Measurements from ENCODE around the gene INSL4. TPM values are rescaled to one million over a fixed set of nuclear protein-coding genes. Genes with fewer than 3 reads are reported as not detected.

The INSL4 gene
- total RNA-seq (2014; rRNA removed; shearing (Covaris generic)) (not detected in 2 replicates), polyA plus RNA-seq (2016; fragmentation: Nextera tagmentation; extraction: Ambion mirVana) (not detected in 2 replicates)

- Histone ChIP-seq H3K4me3 (no peak within 1 kb of the TSS), H3K27ac (no peak within 1 kb of the TSS), H3K9ac (no peak within 1 kb of the TSS), H3K4me2 (ENCODE audit: unreplicated experiment) (no peak within 1 kb of the TSS), H3K4me1 (ENCODE audit: insufficient read depth) (no peaks in the 10 kb centered on the region), H3K9me2 (ENCODE audit: insufficient read depth) (no peaks in the 10 kb centered on the region), H3K36me3 (ENCODE audit: low read depth) (no peaks in the 10 kb centered on the region), H3K27me3 (replicated peaks; ENCODE audit: insufficient read depth) (peaks cover 18% of the 10 kb centered on the region), H3K79me2 (ENCODE audit: insufficient read depth) (no peaks in the 10 kb centered on the region), H2AFZ (no peak within 1 kb of the TSS), H3F3A (ENCODE audit: insufficient read depth) (no peaks in the 10 kb centered on the region), H3K9me3 (ENCODE audit: low read depth) (no peaks in the 10 kb centered on the region), H4K20me1 (ENCODE audit: insufficient read depth) (no peaks in the 10 kb centered on the region)
- TF ChIP-seq EZH2 (IDR thresholded peaks at IDR 0.05; ENCODE audit: insufficient read depth, poor library complexity, severe bottlenecking) (no peak), EZH2phosphoT487 (IDR thresholded peaks at IDR 0.05; ENCODE audit: insufficient read depth, low read depth) (no peak)
- DNase-seq, result peak; percentile 15
- WGBS, 2 experiments (ENCODE audit: low coverage in 1 of 2, low lambda C conversion rate in 2 of 2, missing lambda C conversion rate in 2 of 2), result 68 to 75% methylated on average over 2 of the region's 2 CpGs
- in situ Hi-C loops (cut with MboI), result no loop called here
Observed at GRCh38 chr9:5231212-5231611, at the start of gene INSL4. TSS of gene INSL4 (plus strand) at chr9:5231419. CDS start at chr9:5231524, 105 bp downstream.

DNA sequence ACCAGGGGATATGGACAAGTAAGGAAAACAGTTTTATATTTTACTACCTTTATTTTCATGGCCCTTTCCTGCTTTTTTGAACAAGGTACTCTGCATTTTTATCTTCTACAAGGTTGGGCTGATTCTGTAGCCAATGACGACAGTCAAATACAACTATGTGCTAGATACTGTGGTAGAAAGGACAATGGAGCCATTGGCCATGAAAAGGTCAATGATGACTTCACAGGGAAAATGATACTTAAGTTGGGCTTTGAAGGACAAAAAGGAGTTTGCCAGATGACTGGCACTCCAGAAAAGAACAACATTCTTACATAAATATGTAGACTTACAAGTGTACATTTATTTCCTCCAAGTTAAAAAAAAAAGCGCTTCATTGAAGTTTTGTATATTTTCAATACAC lies 46.4 kb upstream of the INSL4 start:
- Histone ChIP-seq H3K4me3 (no peak overlapping the region), H3F3A (ENCODE audit: insufficient read depth) (no peaks in the 10 kb centered on the region), H3K4me2 (ENCODE audit: unreplicated experiment) (no peak overlapping the region), H3K27me3 (replicated peaks; ENCODE audit: insufficient read depth) (no peaks in the 10 kb centered on the region; the same call in 1 of the 2 replicates), H3K4me1 (ENCODE audit: insufficient read depth) (no peaks in the 10 kb centered on the region), H3K9me2 (ENCODE audit: insufficient read depth) (no peaks in the 10 kb centered on the region), H3K9me3 (ENCODE audit: low read depth) (no peaks in the 10 kb centered on the region), H3K36me3 (ENCODE audit: low read depth) (no peaks in the 10 kb centered on the region), H3K79me2 (ENCODE audit: insufficient read depth) (no peaks in the 10 kb centered on the region), H3K27ac (no peak overlapping the region), H2AFZ (no peak overlapping the region), H4K20me1 (ENCODE audit: insufficient read depth) (no peaks in the 10 kb centered on the region), H3K9ac (no peak overlapping the region)
- no peak for DNase-seq
- TF ChIP-seq EZH2phosphoT487 (IDR thresholded peaks at IDR 0.05; ENCODE audit: insufficient read depth, low read depth) (no peak), EZH2 (IDR thresholded peaks at IDR 0.05; ENCODE audit: insufficient read depth, poor library complexity, severe bottlenecking) (no peak)
- 74 to 89% methylated on average over 2 of the region's 2 CpGs for WGBS, 2 experiments (ENCODE audit: low coverage in 1 of 2, low lambda C conversion rate in 2 of 2, missing lambda C conversion rate in 2 of 2)
- in situ Hi-C loops (cut with MboI), result loop anchor here (5.0 kb wide), 1 partner anchor 413 kb away; no protein-coding TSS in a partner anchor

DNA sequence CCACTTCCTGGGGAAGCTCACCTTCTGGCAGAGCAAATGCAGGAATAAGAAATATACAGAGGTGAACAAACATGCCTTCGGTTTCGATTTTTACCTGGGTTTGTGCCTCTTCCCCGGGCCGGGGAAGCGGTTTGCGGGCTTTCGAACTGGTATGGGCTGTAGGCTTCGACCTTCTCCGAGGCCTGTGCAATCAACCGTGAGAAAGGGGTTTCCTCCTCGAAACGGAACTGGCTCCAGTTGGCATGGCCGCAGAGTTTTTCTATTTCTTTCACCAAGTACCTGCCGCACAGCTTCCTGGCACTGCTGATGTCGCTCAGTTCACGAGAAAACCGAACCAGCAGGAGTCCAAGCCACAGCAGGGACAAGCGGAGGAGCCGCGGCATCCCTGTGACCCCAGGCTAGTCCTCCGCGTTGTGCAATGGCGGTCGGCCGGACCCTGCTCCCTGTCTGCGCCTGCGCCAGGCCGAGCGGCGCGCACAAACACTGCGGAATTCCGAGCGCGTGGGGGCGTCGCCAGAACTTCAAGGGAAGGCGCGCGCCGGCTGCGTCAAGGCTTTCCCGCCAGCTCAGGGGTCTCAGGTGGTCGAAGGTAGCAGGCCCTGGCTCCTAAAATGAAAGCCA lies 45.9 kb upstream of the INSL4 start, which contains the start of gene INSL6:
Gene INSL6, minus strand, starts transcription at position 420 of the 621 bp plus-strand sequence. Its CDS starts 37 bp downstream, at position 383.
- Histone ChIP-seq H2AFZ (no peak within 1 kb of the TSS), H3K9ac (no peak within 1 kb of the TSS), H3K4me1 (ENCODE audit: insufficient read depth) (no peaks in the 10 kb centered on the region), H3K79me2 (ENCODE audit: insufficient read depth) (no peaks in the 10 kb centered on the region), H3K4me2 (ENCODE audit: unreplicated experiment) (no peak within 1 kb of the TSS), H3K27ac (no peak within 1 kb of the TSS), H3K9me2 (ENCODE audit: insufficient read depth) (no peaks in the 10 kb centered on the region), H3K27me3 (replicated peaks; ENCODE audit: insufficient read depth) (peaks cover under 1% of the 10 kb centered on the region; the same call in 1 of the 2 replicates), H3K4me3 (no peak within 1 kb of the TSS), H3K36me3 (ENCODE audit: low read depth) (no peaks in the 10 kb centered on the region), H3K9me3 (ENCODE audit: low read depth) (no peaks in the 10 kb centered on the region), H3F3A (ENCODE audit: insufficient read depth) (no peaks in the 10 kb centered on the region), H4K20me1 (ENCODE audit: insufficient read depth) (no peaks in the 10 kb centered on the region)
- no peak for TF ChIP-seq EZH2phosphoT487 (IDR thresholded peaks at IDR 0.05; ENCODE audit: insufficient read depth, low read depth)
- TF ChIP-seq EZH2 (IDR thresholded peaks at IDR 0.05; ENCODE audit: insufficient read depth, poor library complexity, severe bottlenecking), result no peak
- WGBS, 2 experiments (ENCODE audit: low coverage in 1 of 2, low lambda C conversion rate in 2 of 2, missing lambda C conversion rate in 2 of 2), result 89 to 92% methylated on average over 44 of the region's 44 CpGs
- DNase-seq, result no peak
- in situ Hi-C loops (cut with MboI), result loop anchor here (5.0 kb wide), 1 partner anchor 412 kb away; no protein-coding TSS in a partner anchor

DNA sequence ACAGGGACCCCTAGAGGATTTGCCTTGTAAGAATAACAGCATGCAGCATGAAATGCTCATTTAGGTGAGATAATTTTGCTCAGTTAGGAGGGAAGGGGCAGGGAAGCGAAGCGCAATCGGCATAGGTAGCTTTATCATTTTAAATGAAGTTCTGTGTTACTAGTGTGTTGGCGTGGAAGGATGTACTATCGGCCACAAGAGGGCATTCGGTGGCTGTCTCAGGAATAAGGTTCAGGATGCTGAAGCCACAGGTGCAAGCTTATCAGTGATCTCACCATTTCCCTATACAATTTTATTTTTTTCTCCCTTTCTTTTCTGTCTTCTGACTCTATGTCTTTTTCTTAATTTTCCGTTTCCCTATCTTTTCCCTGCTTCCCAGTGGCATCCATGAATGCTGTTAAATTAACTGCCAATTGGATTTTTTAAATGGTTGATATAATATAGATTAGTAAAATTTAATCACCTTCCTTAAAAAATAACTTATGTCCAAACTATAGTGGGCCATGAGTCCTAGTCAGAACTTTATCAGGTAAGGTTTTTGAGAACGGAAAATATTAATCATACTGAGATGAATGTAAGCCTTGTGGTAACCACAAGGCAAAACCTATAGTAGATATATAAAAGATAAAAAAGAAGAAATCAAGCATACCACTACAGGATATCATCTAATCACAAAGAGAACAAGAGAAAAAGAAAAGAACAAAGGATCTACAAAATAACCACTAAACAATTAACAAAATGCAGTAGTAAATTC lies 44.6 kb upstream of the INSL4 start:
- Histone ChIP-seq H3F3A (ENCODE audit: insufficient read depth) (no peaks in the 10 kb centered on the region), H3K9me2 (ENCODE audit: insufficient read depth) (no peaks in the 10 kb centered on the region), H3K4me2 (ENCODE audit: unreplicated experiment) (no peak overlapping the region), H2AFZ (no peak overlapping the region), H3K79me2 (ENCODE audit: insufficient read depth) (no peaks in the 10 kb centered on the region), H3K27ac (no peak overlapping the region), H3K9me3 (ENCODE audit: low read depth) (no peaks in the 10 kb centered on the region), H3K36me3 (ENCODE audit: low read depth) (no peaks in the 10 kb centered on the region), H3K4me3 (no peak overlapping the region), H3K4me1 (ENCODE audit: insufficient read depth) (no peaks in the 10 kb centered on the region), H4K20me1 (ENCODE audit: insufficient read depth) (no peaks in the 10 kb centered on the region), H3K27me3 (replicated peaks; ENCODE audit: insufficient read depth) (peaks cover 3% of the 10 kb centered on the region; the same call in 1 of the 2 replicates), H3K9ac (no peak overlapping the region)
- 24 to 27% methylated on average over 8 of the region's 8 CpGs for WGBS, 2 experiments (ENCODE audit: low coverage in 1 of 2, low lambda C conversion rate in 2 of 2, missing lambda C conversion rate in 2 of 2)
- peak; percentile 74 for DNase-seq
- TF ChIP-seq EZH2phosphoT487 (IDR thresholded peaks at IDR 0.05; ENCODE audit: insufficient read depth, low read depth) (no peak), EZH2 (IDR thresholded peaks at IDR 0.05; ENCODE audit: insufficient read depth, poor library complexity, severe bottlenecking) (no peak)
- in situ Hi-C loops (cut with MboI), result loop anchor here (5.0 kb wide), 1 partner anchor 411 kb away; no protein-coding TSS in a partner anchor

Data from GM23248 (cell line).